AG09319 (cell line): ENCODE measurements around the gene COX20.

Experiments used
- DNase-seq: peaks from one replicate; pipeline ENCODE4 v3.0.0-alpha.2; 2010; ENCODE audit warnings: low read depth; ENCODE audit errors: extremely low read depth
- TF ChIP-seq, protein P1 (sequence below): IDR thresholded peaks from 2 replicates; pipeline ENCODE4 v1.5.1; 2011; ENCODE audit warnings: low read depth, mild to moderate bottlenecking, inconsistent platforms, low read length, moderate library complexity

The COX20 gene

DNA sequence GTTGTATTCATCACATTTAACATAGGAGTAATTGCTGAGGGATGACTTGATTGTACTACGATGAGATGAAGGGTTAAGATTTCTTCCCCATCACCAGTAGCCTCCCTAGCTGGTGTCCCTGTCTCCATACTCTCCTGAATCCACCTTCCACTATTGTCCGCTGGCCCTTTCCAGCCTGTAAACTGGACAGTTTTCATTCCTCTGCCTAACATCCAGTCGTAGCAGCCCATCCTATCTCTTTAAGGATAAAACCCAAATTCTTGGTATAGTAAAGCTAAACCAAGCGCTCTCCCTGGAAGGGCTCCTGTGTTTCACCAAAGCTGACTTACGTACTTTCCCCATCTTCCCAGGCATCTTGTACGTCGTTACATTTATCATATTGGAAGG is 670 bp downstream of the COX20 start:
- DNase-seq: no peak
- TF ChIP-seq, protein P1, sequence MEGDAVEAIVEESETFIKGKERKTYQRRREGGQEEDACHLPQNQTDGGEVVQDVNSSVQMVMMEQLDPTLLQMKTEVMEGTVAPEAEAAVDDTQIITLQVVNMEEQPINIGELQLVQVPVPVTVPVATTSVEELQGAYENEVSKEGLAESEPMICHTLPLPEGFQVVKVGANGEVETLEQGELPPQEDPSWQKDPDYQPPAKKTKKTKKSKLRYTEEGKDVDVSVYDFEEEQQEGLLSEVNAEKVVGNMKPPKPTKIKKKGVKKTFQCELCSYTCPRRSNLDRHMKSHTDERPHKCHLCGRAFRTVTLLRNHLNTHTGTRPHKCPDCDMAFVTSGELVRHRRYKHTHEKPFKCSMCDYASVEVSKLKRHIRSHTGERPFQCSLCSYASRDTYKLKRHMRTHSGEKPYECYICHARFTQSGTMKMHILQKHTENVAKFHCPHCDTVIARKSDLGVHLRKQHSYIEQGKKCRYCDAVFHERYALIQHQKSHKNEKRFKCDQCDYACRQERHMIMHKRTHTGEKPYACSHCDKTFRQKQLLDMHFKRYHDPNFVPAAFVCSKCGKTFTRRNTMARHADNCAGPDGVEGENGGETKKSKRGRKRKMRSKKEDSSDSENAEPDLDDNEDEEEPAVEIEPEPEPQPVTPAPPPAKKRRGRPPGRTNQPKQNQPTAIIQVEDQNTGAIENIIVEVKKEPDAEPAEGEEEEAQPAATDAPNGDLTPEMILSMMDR: no peak

DNA sequence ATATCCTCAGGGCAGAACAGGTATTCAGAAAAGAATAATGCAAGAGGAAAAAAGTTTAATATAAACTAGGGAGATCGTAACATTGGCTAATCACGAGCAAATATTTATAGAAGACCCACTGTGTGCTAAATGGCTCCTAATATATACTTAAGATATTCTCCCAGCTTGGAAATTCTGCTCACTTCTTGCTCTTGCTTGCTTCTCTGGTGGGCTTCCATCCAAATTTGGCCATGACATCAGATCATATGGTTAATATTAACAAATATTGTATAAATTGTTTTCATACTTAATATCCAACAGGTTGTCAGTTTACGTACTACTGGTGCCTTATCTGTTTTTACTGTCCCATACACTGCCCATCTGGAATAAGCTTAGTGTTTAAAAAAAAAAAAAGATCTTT is 1.1 kb downstream of the COX20 start:
- TF ChIP-seq, protein P1: no peak
- DNase-seq: no peak

DNA sequence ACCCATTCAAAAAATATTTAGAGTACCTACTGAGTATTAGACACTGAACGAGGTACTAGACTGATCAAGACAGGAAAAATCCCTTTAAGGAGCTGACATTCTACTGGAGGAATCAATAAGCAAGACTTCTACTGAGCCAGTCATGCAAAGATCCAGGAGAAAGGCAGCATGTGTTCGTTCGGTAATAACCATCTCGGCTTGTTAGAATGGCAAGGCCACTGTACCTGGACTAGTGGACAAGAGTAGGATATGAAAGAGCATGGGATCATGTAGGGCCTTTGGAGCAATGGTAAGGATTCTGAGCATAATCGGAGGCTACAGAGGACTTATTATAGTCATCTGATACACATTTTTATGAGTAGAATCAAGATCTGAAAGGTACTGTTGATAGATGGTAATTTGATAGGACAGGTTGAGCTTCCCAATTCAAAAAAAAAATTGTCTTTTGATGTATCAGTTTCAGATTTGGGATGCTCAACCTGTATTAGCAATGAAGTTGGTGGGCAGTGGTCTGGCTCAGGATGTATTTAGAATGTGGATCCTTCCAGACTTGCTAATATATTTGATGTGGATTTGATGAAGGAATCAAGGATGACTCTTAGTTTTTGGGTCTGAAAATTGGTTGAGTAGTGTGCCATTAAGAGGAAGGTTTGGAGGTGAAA is 2.3 kb downstream of the COX20 start:
- TF ChIP-seq, protein P1: no peak
- no peak for DNase-seq

DNA sequence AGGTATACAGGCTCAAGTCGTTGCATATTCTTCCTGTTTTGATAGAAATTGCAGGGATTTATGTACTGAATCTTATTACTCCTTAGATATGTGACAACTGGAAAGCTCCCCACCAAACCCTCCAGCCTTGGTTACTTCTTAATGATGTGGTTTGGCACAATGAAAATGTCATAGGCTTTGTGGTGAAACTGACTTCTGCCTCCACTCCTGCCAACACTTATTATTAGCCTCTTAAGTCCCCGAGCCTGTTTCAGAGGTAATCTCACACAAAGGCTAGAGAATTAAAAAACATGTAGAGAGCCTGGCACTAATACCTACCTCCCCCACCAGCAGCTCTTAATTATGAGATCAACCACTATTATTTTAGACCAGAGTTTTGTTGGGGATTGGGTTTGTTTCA is 4.2 kb downstream of the COX20 start:
- DNase-seq: no peak

DNA sequence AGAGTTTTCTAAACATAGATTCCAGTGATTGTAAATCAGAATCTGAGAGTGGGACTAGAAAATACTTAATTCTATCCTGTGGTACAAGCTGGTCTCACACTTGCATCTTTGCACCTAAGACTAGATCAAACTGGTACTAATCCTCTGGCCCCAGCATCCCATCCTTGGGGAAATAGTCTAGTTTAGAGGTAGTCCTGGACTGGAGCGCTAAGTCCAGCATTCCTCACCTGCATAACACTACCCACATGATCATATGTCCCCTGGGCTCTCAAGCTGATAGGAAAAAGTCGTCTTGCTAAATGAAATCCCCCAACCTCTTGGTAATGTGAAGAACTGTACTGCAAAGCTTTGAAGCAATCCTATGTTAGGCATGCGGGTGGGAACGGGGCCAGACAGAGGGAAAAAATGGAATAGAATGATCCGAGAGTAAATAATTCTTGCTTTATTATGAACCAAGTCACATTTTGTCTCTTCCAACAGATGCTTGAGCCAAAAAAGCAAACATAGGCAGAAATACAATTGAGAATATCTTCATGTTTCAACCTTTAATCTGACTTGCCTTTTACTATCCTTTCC is 4.8 kb downstream of the COX20 start:
- TF ChIP-seq, protein P1: no peak
- no peak for DNase-seq

More for the DNA sequence above, 4.2 kb downstream of the COX20 start:
- TF ChIP-seq, protein P1: no peak

DNA sequence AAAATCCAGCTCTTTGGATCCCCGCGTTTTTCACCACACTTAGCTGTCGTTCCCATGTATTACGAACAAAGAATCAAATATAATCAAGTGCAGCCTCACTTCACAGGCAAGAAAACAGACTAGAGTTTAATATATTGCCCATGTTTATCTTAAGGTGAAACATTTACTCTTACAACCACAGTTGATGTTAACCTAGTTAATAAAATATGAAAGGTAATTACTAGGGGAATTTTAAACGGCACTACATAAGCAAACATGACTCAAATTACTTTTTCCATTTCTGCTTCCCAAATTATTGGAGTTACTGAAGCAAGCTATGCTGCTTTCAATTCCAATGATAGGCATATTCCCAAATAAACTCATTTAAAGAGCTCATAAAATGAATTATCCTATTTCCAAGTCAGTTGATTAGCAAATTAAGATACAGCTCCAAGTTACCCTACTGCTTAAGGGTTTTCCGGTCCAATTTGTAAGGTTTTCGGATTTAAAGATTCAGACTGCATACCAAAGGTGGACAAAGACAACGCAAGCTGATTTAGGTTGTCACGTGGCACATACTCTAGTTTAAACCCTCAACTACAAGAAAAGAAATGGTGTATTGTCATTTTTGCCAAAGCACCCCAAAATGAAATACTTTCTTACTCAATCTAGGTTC is 5.9 kb downstream of the COX20 start:
- no peak for DNase-seq
- TF ChIP-seq, protein P1: no peak
